HG02884 (cell line): ENCODE measurements around the gene TTC12.

ENCODE experiments used
- ATAC-seq: cut with Tn5 transposase; IDR thresholded peaks from one replicate; pipeline ENCODE4 v1.9.1; 2021; ENCODE audit warnings: mild to moderate bottlenecking, moderate library complexity; ENCODE audit not compliant: unreplicated experiment

Gene TTC12

DNA sequence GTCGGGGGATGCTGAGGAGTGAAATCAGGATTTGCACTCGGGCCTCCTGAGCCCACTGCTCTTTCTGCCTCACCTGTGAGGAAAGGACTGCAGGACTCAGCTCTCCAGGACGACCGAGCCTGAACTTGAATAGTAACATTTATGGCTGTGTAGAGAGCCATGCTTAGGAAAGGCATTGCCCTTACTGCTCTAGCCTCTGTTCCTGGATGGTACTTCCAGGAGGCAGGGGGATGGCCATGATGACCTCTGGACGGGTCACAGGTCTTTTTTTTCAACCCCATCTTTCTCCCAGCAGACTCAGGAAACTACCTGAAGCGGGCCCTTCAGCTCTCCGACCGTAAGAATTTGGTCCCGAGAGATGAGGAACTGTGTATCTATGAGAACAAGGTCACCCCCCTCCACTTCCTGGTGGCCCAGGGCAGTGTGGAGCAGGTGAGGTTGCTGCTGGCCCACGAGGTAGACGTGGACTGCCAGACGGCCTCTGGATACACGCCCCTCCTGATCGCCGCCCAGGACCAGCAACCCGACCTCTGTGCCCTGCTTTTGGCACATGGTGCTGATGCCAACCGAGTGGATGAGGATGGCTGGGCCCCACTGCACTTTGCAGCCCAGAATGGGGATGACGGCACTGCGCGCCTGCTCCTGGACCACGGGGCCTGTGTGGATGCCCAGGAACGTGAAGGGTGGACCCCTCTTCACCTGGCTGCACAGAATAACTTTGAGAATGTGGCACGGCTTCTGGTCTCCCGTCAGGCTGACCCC, 84.5 kb downstream of the TTC12 start:
- ATAC-seq: no peak

DNA sequence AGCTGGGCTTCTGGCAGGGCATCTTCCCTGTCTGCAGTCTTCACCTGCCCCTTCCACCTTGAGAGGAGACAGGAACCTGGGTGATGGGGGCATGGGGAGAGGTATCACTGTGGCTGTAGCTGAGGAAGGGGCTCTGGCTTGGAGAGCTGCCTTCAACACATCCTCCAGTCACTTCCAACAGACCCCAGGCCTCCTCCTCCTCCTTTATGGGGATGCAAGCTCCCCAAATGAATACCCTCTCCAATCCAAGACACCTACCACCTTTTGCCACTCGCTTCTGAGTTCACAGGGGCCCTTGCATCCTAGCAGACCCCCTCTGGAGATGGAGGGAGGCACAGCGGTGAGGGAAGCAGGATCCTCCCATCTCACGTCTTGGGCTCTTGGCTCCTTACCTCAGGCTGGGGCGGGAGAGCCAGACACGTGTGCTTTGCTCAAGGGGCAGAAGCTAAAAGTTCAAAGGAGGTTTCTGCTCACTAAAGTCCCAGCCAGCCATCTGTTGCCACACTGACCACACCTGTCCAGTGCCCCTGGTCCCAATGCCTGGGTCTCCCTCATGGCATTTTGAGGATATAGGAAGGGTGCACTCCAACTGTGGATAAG, 86.3 kb downstream of the TTC12 start:
- no peak for ATAC-seq

DNA sequence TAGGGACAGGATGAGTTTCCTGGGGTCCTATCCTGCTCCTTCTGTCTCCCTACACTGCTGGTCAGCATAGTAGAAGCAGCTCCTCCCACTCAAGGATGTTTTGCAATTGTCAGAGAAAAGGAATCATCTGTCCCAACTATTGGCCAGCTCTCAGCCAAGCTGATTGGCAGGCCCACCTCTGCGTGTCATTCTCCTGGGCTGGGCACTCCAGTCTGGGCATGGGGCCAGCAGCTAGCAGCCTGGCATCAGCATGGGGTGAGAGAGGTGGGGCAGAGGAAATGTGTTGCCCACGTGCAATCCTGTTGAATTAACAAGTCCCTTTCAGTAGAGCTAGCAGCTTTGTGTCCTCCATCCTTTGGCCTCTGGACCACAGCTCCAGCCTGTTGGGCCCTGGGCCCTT, 87.3 kb downstream of the TTC12 start:
- no peak for ATAC-seq

DNA sequence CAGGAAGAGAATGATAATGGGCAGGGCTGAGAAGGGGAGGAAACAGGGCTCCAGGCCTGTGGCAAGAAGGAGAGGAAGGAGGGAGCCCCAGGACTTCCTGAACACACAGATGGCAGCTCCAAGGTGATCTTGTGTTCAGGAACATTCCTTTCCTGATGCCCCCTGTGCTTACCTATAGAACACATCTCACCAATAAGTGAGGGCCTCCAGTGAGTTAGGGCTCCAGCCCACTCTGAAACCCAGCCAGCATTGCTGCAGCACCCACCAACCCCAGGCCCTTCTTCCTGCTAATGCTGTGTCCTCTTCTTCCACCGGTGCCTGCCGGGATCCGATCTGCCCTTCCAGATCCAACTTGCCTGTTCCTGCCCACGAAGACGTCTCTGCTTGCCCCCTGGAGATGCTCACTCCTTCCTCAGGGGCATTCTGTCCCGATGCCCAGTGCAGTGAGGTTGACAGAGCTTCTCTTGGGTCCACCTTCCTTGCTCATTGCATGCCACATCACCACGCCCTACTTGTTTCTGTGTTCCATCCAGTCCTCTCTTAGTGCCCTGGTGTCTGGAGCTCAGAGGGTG, 90.6 kb downstream of the TTC12 start:
- no peak for ATAC-seq

DNA sequence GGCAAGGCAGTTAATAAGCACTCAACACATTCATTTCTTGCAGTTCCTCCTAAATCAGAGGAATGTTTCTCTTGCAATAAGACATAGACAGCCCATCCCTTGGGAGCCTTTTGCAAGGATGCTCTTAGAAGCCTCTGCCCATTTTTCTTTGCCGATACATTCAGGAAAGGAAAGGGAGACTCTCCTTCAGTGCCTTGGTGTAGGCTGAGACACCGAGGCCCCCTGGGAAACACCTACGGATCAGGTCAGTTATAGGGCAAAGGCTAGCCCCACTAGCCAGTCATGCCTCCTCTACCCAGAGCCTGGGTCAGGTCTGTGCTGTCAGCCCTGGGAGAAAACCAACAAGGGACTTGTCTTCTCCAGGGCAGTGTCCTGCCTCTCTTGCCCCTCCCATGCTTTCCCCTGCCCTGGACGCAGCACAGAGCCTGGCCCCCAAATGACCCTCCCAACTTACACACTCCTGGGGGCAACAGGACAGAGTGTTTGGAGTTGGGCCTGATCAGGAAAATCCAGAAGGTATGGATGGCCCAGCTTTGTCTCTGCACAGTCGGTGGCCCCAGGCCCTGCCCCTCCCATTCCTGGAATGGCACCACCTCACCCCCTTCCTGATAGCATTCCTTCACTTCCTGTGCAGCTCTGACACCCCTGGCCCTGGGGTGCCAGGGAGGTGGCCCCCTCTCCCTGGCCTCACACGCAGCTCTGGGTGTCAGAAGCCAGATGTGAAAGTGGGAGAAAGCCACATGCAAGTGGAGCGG, 91.5 kb downstream of the TTC12 start:
- ATAC-seq: no peak

DNA sequence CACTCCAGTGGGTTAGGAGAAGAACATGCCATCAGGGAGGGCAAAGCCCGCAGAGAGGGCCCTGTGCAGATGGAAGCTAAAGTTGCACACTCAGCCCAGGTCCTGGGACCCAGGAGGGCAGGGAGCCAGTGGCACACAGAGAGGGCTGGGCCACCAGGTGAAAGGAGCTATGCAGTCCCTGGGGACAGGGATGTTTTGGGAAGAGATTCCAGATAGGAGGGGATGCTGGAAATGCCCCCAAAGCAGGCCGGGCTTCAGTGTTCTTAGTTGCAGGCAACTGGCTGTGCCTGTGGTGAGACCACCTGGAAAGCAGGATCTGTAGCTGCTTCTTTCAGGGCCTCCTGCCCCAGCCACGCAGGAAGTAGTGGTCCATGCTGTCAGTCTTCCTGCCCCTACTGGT, 92.8 kb downstream of the TTC12 start:
- no peak for ATAC-seq

DNA sequence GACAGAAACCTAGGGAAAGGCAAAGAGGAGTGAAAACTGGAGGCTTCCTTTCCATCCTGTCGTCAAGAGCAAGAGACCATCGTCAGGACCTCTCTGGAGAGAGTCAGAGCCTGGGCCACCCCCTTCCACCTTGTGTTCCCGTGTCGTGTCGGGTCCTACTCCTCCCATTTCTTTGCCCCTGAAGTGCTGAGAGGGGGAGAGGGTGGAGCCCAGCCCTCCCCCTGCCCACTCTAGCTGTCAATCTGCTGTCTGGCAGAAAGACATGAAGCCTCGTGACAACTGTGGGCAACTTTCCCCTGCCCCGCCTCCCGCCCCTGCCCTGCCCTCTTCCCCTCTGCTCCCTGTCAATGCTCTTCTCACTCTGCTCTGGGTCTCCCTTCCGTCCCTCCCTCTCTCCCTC, 93.8 kb downstream of the TTC12 start:
- ATAC-seq: no peak

DNA sequence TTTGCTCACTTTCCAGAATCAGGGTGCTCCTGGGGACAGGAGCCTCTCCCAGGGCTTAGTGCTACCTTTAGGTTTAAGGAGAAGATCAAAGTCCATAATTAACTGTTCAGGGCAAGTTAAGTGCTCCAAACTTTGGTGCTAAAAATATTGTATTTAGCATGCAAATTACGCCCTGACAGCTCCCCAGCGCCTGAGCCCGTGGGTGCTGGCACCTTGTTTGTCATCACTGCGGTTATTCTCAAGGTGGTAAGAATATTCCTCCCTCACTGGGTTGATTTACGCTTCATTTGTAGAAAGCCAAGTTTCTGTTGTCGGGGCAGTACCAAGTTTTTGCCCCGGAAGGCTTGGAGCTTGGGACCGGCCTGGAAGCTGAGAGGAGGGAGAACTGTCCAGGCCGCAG, 94.5 kb downstream of the TTC12 start:
- no peak for ATAC-seq

DNA sequence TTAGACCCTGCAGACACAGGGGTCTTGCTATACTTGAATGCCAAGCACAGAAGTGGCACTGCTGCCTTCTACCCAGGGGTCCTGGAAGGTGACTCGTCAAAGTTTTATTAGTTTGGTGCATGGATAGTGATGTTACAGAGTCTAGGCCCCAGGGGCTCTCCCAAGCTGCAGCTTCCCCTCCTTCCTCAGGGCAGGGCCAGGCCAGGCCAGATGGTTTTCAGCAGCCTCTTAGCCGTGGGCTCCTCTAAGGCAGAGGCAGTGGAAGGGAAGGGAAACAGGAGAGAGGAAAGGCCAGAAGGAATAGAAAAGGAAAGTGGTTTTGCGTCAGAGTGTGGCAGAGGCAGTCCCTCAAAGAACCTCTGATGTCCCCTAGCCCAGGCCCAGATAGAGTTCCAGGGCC, 95.1 kb downstream of the TTC12 start:
- no peak for ATAC-seq

DNA sequence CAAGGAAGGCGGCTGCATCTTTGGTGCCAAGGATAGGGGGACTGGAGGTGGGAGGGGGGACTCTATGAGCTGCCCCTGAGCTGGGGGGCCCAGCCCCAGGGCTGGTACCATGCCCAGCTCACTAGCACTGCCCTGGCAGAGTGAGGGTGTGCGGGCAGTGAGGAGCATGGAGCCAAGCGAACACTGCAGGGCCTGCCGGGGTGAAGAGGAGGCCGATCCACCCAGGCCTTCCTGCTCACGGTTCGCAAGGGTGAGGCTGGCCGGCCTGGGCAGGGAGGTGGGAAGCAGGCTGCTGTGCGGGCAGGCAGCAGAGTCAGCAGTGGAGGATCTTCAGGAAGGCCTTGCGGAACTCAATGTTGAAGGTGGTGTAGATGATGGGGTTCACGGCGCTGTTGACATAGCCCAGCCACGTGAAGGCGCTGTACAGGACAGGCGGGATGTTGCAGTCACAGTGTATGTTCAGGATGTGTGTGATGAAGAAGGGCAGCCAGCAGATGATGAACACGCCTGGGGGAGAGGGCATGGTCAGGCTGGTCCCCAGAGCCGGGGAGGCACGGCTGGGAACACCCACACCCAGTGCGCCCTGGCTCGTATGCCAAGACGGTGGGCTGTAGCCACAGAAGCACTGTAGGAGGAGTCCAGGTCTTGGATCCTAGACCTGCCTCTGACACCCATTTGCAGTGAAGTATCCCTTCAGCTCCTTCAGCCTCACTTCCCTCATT, 96.2 kb downstream of the TTC12 start:
- ATAC-seq: no peak

DNA sequence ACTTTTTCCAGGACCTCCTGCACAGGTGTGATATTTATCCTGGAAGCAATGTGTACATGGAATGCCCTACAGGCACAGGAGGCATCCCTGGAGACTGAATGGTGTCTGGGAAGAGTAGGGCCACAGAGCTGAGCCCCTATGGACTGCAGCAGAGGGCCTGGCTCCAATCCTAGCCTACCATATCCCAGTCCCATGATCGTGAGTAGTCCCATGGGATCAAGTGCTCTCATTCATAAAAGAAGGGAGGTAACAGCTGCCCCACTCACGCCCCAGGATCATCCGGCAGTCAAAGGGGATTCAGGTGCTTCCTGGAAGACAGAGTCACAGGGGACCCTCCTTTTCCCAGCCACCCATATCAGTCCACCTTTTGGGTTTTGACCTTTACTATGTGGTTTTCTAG, 97.2 kb downstream of the TTC12 start:
- no peak for ATAC-seq

DNA sequence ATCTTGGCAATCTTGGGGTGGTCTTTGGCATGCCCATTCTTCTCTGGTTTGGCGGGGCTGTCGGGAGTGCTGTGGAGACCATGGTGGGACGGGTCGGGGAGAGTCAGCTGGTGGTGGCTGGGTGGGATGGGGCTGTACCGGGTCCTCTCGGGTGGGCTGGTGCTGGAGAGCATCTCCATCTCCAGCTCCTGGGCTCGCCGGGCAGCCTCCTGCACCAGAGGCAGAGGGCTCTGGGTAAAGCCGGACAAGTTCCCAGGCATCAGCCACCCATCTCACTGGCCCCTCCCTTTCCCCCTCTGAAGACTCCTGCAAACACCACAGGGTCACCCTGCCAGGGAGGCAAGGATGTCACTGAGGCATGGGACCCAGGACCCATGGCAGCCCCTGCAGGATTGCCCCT, 98.3 kb downstream of the TTC12 start:
- ATAC-seq: no peak

DNA sequence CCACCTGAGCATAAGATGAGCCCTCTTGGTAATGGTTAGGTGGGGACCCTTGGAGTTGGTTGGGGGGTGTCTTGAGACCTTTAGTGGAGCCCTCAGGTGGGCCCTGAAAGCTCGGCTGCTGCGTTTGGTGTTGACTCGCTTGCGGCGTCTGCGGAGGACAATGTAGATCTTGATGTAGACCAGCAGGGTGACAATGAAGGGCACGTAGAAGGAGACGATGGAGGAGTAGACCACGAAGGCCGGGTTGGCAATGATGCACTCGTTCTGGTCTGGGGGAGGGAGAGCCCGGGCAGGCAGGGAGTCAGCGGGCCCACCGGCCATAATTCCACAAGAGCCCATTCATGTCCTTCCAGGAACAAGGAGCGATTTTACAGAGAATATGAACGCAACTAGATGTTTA, 101.0 kb downstream of the TTC12 start:
- ATAC-seq: no peak
